ENCODE measurements around the gene FHOD3. TPM values are rescaled to one million over a fixed set of nuclear protein-coding genes. Genes with fewer than 3 reads are reported as not detected.

FHOD3 gene
- total and polyA plus RNA-seq, 2 experiments from 2014 or later: 2.7 to 8.7 TPM

- Mint-ChIP-seq H3K36me3 (ENCODE audit: low read depth) (no peaks in the 10 kb centered on the region), H3K27me3 (ENCODE audit: insufficient read depth, low read depth, poor library complexity) (peaks cover 2% of the 10 kb centered on the region), H3K9me3 (no peaks in the 10 kb centered on the region), H3K27ac (no peak overlapping the region), H3K4me3 (no peak overlapping the region), H3K4me1 (no peaks in the 10 kb centered on the region)
- no peaks in the 10 kb centered on the region for H3K4me1 ChIP-seq (ENCODE audit: insufficient read depth)
- H4K20me1 ChIP-seq (replicated peaks; ENCODE audit: insufficient read depth): no peaks in the 10 kb centered on the region
- H3K36me3 ChIP-seq (ENCODE audit: insufficient read depth): no peaks in the 10 kb centered on the region; the same call in 1 of the 2 replicates
- TF ChIP-seq ZNF114 (CRISPR knock-in tag; IDR thresholded peaks at IDR 0.05) (no peak), JUNB (IDR thresholded peaks at IDR 0.05; ENCODE audit: unreplicated experiment) (no peak), CREB1 (CRISPR knock-in tag; IDR thresholded peaks at IDR 0.05; ENCODE audit: low read depth) (no peak), POLR2AphosphoS5 (IDR thresholded peaks at IDR 0.05; ENCODE audit: low read depth) (no peak), ETS1 (IDR thresholded peaks at IDR 0.05) (no peak), CTCF (conservative IDR thresholded peaks at IDR 0.05; ENCODE audit: low read depth in 2 of 2) (no peak), ZNF331 (CRISPR knock-in tag; IDR thresholded peaks at IDR 0.05; ENCODE audit: low read depth) (no peak), EZH2 (IDR thresholded peaks at IDR 0.05; ENCODE audit: low read depth, unreplicated experiment) (no peak), NANOG (IDR thresholded peaks at IDR 0.05; ENCODE audit: borderline replicate concordance) (no peak), REST (IDR thresholded peaks at IDR 0.05; ENCODE audit: unreplicated experiment) (no peak), EZH2phosphoT487 (IDR thresholded peaks at IDR 0.05; ENCODE audit: unreplicated experiment) (no peak), ZNF462 (CRISPR knock-in tag; IDR thresholded peaks at IDR 0.05) (no peak), STAT1 (IDR thresholded peaks at IDR 0.05; ENCODE audit: unreplicated experiment) (no peak)
- H3K27me3 ChIP-seq (ENCODE audit: insufficient read depth): no peaks in the 10 kb centered on the region
- H3K79me2 ChIP-seq (replicated peaks; ENCODE audit: insufficient read depth): no peaks in the 10 kb centered on the region
- H3K9me2 ChIP-seq (ENCODE audit: insufficient read depth): no peaks in the 10 kb centered on the region
- DNase-seq (ENCODE audit: low spot score) (no peak), ATAC-seq (no peak)
- no peak overlapping the region for H3K27ac ChIP-seq (ENCODE audit: low read depth)
- H3K4me2 ChIP-seq: no peak overlapping the region
- no peaks in the 10 kb centered on the region for H3F3A ChIP-seq (replicated peaks; ENCODE audit: low read depth)
- H3K4me3 ChIP-seq: no peak overlapping the region
- no peak overlapping the region for H2AFZ ChIP-seq
These were observed 480.1 kb downstream of the FHOD3 start for GRCh38 chr18:36777566-36777965.
